NCI-H1048 (cell line): ENCODE measurements around the gene WEE1.
"Not testable (repeated sequence)": the region's sequence is repeated elsewhere in the genome, so short reads cannot be mapped to it uniquely, and the experiment has no call there.

ENCODE experiments used
- DNase-seq: peaks from one replicate; lab custom pipeline; 2025; lab: John Stamatoyannopoulos, UW

WEE1 gene

DNA sequence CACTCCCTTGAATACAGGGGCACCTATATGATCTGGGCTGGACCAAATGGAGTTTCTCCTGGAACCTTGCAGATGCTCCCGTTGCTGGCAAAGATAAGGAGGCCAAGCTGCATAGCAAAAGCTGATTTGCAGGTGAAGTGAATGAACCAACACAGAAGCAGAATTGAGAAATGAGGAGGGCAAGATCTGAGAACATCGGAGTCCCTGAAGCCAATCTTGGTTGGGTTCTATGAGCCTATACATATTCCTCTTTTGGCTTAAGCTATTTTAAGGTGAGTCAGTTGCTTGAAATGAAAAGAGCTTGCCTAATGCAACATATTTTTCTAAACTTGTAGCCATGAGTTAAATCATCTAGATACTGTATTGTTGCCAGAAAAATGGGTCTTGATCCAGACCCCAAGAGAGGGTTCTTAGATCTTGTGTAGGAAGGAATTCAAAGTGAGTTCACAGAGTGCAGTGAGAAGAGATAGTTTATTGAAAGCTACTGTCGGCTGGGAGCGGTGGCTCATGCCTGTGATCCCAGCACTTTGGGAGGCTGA lies 23.5 kb downstream of the WEE1 start:
- no peak for DNase-seq

- no peak for DNase-seq
Observed at GRCh38 chr11:9600166-9600565, 26.7 kb downstream of the WEE1 start.

- DNase-seq: no peak
Observed at GRCh38 chr11:9600644-9601036, 27.2 kb downstream of the WEE1 start.

- DNase-seq: no peak
Observed at GRCh38 chr11:9601037-9601875, 27.8 kb downstream of the WEE1 start.

DNA sequence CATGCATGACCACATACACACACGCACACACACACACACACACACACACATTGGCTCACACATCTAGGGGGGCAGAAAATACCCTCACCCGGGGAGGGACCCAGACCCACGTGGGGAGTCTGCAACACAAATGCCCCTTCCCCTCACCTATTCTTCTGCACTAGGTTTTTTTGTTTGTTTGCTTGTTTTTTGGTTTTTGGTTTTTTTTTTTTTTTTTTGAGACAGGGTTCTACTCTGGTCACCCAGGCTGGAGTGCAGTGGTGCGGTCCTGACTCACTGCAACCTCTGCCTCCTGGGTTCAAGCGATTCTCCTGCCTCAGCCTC lies 28.4 kb downstream of the WEE1 start:
- DNase-seq: no peak

- DNase-seq: not testable (repeated sequence)
Observed at GRCh38 chr11:9603214-9603613, 29.7 kb downstream of the WEE1 start.

GRCh38 chr11:9604134-9604533 lies 30.7 kb downstream of the WEE1 start:
- no peak for DNase-seq

GRCh38 chr11:9605742-9606141 lies 32.3 kb downstream of the WEE1 start:
- DNase-seq: no peak

GRCh38 chr11:9606809-9607510 lies 33.5 kb downstream of the WEE1 start:
- DNase-seq: no peak

DNA sequence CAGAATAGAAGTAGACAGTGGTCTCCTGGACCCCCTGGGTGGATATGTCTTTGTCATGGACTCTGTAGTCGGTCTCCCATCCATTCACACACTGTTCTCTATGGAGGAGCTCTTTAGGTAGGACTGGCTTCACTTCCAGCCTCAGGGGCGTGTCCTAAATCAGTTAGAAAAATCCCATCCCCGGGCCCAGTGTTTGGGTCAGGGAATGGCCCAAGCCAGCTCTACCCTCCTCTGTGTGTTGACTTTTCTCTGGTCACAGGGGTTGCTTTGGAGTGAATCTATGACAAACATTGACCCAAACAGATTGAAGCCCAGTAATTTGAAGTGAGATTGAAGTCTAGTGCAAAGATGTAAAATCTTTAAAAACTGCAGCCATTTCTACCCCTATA lies 34.0 kb downstream of the WEE1 start:
- no peak for DNase-seq

- no peak for DNase-seq
Observed at GRCh38 chr11:9609002-9609759, 35.7 kb downstream of the WEE1 start.

GRCh38 chr11:9609841-9610240 lies 36.4 kb downstream of the WEE1 start:
- DNase-seq: no peak

DNA sequence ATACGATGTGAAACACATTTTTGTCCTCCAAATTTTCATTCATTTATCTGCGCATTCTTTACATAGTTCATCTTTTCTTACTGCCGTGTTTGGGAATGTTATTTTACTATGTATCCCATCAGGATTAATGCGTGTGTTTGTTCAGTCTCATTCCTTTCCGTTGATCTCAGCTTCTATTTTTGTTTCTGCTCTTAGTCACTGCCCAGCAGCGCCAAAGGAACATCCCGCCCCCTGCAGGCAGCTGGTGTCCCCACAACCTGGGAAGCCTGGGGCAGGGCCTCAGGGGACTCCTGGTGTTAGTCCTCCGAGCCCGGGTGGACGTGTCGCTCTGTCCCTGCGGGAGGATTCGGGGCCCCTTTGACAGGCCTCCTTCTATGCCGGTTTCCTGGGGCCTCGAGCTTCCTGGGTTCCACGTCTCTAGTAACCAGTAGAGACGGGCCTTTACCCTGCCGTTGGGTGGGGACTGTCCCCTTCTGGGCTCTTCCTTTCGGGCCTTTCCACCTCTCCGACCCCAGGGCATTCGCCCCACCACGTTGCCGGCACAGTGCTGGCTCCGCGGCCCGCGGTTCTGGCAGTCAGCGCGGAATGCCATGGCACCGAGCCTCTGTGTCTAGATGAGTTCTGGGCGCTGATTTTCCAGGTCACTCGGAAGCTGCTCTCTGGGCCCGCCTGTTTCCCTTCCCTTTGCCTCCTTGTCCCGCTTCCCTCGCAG lies 39.8 kb downstream of the WEE1 start:
- DNase-seq: peak; percentile 66

DNA sequence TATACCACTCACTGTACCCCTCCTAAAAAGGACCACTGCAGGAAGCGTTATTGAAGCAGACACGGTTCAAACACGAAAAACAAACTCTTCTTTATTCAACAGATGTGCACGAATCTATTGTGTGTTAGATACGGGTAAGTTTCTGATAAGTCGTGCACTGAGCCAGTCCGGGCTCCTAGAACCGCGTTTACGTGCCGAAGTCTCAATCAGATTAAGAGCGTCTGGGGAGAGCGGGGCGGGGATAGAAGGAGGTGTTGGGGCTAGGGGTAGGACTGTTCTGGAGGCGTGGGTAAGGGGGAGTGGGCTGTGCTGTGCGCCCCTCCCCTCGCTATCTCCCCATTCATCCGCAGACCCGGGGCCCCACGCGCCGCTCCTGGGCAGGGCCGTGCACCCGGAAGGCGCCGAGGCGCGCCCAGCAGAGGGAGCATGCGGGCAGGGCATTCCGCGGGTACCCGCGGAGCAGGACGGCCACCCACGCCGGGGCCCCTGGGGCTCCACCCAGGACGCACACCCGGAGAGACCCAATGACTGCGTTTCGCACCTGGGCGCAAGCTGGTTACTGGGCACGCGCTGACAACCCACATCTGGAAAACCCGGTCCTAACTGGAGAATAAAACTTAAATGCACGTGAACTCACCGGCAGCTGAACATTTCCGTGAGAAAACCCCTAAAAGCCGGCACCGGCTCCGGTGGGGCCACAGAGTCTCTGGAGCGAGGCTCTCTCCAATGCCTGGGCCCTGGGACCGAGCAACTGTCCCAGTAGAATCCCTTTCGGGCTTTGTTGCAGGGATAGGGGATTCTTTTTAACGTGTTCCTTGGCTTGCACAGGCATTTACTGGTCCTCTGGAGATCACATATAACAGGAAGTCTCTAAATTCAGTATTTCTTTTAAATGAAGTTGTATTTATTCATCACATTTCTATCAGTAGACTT lies 40.6 kb downstream of the WEE1 start:
- no peak for DNase-seq

DNA sequence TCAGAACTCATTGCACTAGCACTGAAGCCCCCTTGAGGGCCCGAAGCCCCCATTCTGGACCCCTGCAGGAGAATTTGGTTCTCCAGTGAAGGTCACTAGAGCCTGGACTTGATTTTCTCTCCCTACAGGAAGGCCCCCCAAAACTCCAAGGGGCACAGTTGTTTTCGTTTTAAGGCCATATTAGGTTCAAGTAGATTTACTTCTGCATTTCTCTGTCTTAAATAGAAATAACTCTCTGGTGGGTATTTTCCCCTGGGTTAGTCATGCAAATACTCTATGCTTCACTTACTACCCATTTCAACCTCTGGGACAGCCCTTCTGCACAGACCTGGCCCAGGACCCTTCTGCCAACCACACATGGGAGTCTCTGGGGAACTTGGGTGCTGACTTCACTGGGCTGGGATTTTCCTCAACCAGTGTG lies 41.6 kb downstream of the WEE1 start:
- no peak for DNase-seq

DNA sequence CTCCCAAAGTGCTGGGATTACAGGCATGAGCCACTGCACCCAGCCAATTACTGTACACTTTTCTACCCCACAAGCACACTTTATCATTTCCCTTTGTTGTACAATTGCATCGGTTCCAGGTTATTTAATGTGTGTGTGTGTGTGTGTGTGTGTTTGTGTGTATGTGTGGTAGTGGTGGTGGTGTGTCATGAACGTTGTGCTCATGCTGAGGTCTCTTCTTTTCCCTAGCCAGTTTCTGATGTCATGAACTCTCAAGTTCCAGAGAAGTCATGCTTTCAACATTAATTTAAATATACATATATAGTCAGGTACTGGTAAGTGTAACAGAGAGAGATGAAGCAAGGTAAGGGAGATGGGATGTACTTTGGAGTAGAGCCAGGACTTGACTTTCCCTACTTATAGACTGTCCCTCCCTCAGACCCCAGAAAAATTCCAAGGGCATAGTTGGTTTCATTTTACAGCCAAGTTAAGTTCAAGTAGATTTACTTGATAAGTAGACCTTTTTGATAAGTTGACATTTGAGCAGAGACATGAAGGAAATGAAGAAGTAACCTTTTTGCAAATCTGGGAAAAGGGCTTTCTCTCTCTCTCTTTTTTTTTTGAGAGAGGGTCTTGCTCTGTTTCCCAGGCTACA lies 42.7 kb downstream of the WEE1 start:
- DNase-seq: no peak

DNA sequence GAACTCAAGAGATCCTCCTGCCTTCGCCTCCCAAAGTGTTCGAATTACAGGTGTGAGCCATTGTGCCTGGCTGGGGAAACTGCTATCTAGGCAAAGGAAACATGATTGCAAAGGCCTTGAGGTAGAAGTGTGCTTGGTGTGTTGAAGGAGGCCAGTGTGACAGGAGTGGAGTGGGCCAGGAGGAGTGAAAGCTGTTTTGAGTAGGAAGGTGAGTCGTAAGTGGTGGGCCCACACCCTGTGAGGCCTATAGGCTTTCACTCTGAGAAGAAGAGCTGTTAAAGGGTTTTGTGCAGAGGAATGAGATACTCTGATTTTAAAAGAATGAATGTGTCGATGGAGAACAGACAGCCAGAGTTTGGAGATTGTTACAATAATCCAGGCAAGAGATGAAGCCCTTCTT lies 43.4 kb downstream of the WEE1 start:
- DNase-seq: no peak

DNA sequence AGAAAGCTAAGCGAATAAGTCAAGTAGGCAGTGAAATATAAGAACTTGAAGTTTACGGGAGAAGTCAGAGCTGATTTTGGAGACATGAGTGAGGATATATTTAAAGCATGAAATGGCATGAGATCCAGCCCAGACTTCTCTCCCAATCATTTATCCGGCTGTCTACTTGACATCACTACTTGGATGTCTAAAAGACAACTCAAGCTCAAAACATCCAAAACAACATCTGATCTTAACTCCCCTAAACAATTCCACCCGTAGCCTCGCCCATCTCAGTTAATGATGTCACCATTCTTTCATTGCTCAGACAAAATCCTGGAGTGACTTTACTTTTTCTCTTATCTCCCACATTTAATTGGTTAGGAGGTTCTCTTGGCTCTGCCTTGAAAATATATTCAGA lies 44.5 kb downstream of the WEE1 start:
- no peak for DNase-seq

DNA sequence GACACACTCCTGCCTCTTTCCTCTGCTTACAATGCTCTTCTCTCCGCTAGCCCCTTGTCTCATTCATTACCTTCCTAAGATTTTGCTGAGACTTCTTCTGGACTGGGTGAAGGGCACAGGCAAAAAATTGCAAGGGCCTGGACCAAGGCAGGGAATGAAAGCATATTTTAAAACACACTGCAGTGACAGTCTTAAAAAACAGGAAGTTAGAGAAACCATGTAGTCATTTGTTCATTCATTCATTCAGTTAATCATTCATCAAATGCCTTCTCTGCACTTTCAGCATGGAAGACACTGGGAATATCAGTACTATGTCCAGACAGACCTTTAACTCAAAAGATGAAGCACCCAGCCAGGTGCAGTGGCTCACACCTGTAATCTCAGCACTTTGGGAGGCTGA lies 45.5 kb downstream of the WEE1 start:
- no peak for DNase-seq

DNA sequence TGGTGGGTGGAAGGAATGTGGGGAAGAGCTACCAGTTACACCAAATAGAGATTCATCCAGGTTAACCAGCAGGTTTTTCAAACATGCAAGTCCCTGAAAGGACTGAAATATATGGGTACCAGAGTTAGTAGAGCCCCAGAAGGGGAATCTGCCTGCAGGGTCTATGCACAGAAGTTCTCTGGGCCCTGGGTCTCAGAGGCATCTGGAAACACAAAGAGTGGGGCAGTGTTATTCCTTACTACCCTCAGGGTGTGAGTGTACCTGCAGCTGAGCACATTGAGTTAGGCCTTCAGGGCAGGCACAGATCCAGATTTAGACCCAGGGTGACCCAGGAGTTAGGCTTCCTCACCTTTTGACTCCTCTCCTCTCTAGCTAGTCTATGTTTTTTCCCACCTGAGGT lies 46.5 kb downstream of the WEE1 start:
- no peak for DNase-seq
